Astrocyte (in vitro differentiated cells and primary cell): Measurements from ENCODE around the gene TTBK1. TPM values are rescaled to one million over a fixed set of nuclear protein-coding genes. Genes with fewer than 3 reads are reported as not detected.

Experiments used
- DNase-seq: peaks from one replicate; pipeline ENCODE4 v3.0.0-alpha.2; 2010; ENCODE audit warnings: low read depth
- FAIRE-seq: peaks from 2 replicates; lab custom pipeline; 2011; peaks lifted over from hg19 to GRCh38; lab: Jason Lieb, UNC
- H2AFZ ChIP-seq: 2 replicates; pipeline ENCODE4 v1.6.0; 2012; ENCODE audit warnings: low read depth, low read length, inconsistent platforms
- H3K27ac ChIP-seq: 2 replicates; pipeline ENCODE4 v1.5.1; 2011; ENCODE audit warnings: low read depth, low read length, inconsistent platforms
- H3K27me3 ChIP-seq: 2 replicates; pipeline ENCODE4 v1.6.0; 2011; ENCODE audit warnings: low read length, inconsistent platforms; ENCODE audit not compliant: insufficient read depth
- H3K36me3 ChIP-seq: 2 replicates; pipeline ENCODE4 v1.5.1; 2011; ENCODE audit warnings: low read length, inconsistent platforms; ENCODE audit not compliant: insufficient read depth
- H3K4me1 ChIP-seq: 2 replicates; pipeline ENCODE4 v1.5.1; 2011; ENCODE audit warnings: low read length, inconsistent platforms; ENCODE audit not compliant: insufficient read depth
- H3K4me2 ChIP-seq: 2 replicates; pipeline ENCODE4 v1.6.0; 2012; ENCODE audit warnings: low read length, inconsistent platforms
- H3K4me3 ChIP-seq: 2 replicates; pipeline ENCODE4 v1.5.1; 2011; ENCODE audit warnings: low read depth, mild to moderate bottlenecking, low read length, inconsistent platforms; ENCODE audit not compliant: insufficient read depth
- H3K79me2 ChIP-seq: 2 replicates; pipeline ENCODE4 v1.6.0; 2012; ENCODE audit warnings: mild to moderate bottlenecking, low read length, inconsistent platforms; ENCODE audit not compliant: insufficient read depth
- H3K9ac ChIP-seq: 2 replicates; pipeline ENCODE4 v1.6.0; 2012; ENCODE audit warnings: mild to moderate bottlenecking, low read length, inconsistent platforms
- H3K9me3 ChIP-seq: 2 replicates; pipeline ENCODE4 v1.5.1; 2012; ENCODE audit warnings: low read depth, mild to moderate bottlenecking, low read length, inconsistent platforms; ENCODE audit not compliant: insufficient read depth
- H4K20me1 ChIP-seq: 2 replicates; pipeline ENCODE4 v1.6.0; 2012; ENCODE audit warnings: low read length, inconsistent platforms; ENCODE audit not compliant: insufficient read depth
- H3K27ac Mint-ChIP-seq: one replicate; pipeline ENCODE4 v1.8.0; 2021; ENCODE audit warnings: mild to moderate bottlenecking, mixed read lengths; ENCODE audit not compliant: unreplicated experiment
- H3K27me3 Mint-ChIP-seq: one replicate; pipeline ENCODE4 v1.8.0; 2021; ENCODE audit warnings: low read depth, mixed read lengths; ENCODE audit not compliant: unreplicated experiment
- H3K36me3 Mint-ChIP-seq: one replicate; pipeline ENCODE4 v1.8.0; 2021; ENCODE audit warnings: low read depth, mixed read lengths; ENCODE audit not compliant: unreplicated experiment
- H3K4me1 Mint-ChIP-seq: one replicate; pipeline ENCODE4 v1.8.0; 2021; ENCODE audit warnings: low read depth, mixed read lengths; ENCODE audit not compliant: unreplicated experiment
- H3K4me3 Mint-ChIP-seq: one replicate; pipeline ENCODE4 v1.8.0; 2021; ENCODE audit warnings: mild to moderate bottlenecking, moderate library complexity, mixed read lengths; ENCODE audit not compliant: unreplicated experiment
- H3K9me3 Mint-ChIP-seq: one replicate; pipeline ENCODE4 v1.8.0; 2021; ENCODE audit warnings: mild to moderate bottlenecking, mixed read lengths; ENCODE audit not compliant: unreplicated experiment
- EZH2 ChIP-seq: IDR thresholded peaks from 2 replicates; pipeline ENCODE4 v1.6.1; 2012; ENCODE audit warnings: mild to moderate bottlenecking, low read length, inconsistent platforms; ENCODE audit not compliant: insufficient read depth
- total RNA-seq: library from RNA; stranded (reverse); gene quantifications from 2 replicates; pipeline ENCODE4 v1.2.1, GENCODE V29; 2021
- TF ChIP-seq, protein P1 (sequence below): IDR thresholded peaks from 2 replicates; pipeline ENCODE4 v1.5.1; 2011; ENCODE audit warnings: low read depth, mild to moderate bottlenecking, inconsistent platforms, low read length, moderate library complexity; ENCODE audit not compliant: insufficient read depth

The TTBK1 gene
- total RNA-seq, 1 donor from 2014 or later = 0.14 TPM

DNA sequence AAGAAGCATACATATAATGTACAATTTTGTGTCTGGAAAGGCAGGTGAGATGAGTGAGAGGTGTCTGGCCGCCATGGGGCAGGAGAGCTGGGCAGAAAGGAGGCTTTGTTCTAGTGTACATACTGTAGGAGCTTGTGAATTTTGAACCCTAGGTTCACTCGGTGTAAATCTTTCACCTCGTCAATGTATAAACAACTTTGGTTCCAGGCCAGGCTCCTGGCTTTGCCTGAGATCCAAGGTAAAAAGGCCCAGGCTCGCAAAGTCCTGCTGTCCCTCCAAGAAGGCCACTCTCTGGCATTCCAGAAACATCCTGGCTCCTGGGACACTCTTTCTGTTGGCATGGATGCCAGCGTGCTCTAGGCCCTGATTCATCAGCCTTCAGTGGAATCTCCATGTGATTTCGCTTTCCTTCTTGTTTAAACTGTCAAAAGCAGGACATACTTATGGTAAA lies 47.6 kb downstream of the TTBK1 start:
- no peaks in the 10 kb centered on the region for H3K9me3 Mint-ChIP-seq
- DNase-seq (no peak), FAIRE-seq (no peak)
- peaks cover 9% of the 10 kb centered on the region for H3K4me1 Mint-ChIP-seq
- no peak overlapping the region for H2AFZ ChIP-seq
- H3K4me3 Mint-ChIP-seq = no peak overlapping the region
- H3K9me3 ChIP-seq = no peaks in the 10 kb centered on the region
- H3K36me3 Mint-ChIP-seq = no peaks in the 10 kb centered on the region
- H3K27me3 ChIP-seq = no peaks in the 10 kb centered on the region
- H3K36me3 ChIP-seq = no peaks in the 10 kb centered on the region
- no peak overlapping the region for H3K4me2 ChIP-seq
- no peak for TF ChIP-seq EZH2
- TF ChIP-seq, protein P1, sequence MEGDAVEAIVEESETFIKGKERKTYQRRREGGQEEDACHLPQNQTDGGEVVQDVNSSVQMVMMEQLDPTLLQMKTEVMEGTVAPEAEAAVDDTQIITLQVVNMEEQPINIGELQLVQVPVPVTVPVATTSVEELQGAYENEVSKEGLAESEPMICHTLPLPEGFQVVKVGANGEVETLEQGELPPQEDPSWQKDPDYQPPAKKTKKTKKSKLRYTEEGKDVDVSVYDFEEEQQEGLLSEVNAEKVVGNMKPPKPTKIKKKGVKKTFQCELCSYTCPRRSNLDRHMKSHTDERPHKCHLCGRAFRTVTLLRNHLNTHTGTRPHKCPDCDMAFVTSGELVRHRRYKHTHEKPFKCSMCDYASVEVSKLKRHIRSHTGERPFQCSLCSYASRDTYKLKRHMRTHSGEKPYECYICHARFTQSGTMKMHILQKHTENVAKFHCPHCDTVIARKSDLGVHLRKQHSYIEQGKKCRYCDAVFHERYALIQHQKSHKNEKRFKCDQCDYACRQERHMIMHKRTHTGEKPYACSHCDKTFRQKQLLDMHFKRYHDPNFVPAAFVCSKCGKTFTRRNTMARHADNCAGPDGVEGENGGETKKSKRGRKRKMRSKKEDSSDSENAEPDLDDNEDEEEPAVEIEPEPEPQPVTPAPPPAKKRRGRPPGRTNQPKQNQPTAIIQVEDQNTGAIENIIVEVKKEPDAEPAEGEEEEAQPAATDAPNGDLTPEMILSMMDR = no peak
- H3K9ac ChIP-seq = no peak overlapping the region
- H3K4me1 ChIP-seq = no peaks in the 10 kb centered on the region
- no peak overlapping the region for H3K27ac ChIP-seq
- H3K4me3 ChIP-seq = no peak overlapping the region
- peaks cover 18% of the 10 kb centered on the region for H3K27me3 Mint-ChIP-seq
- H3K79me2 ChIP-seq = no peaks in the 10 kb centered on the region
- no peak overlapping the region for H3K27ac Mint-ChIP-seq
- no peaks in the 10 kb centered on the region for H4K20me1 ChIP-seq

DNA sequence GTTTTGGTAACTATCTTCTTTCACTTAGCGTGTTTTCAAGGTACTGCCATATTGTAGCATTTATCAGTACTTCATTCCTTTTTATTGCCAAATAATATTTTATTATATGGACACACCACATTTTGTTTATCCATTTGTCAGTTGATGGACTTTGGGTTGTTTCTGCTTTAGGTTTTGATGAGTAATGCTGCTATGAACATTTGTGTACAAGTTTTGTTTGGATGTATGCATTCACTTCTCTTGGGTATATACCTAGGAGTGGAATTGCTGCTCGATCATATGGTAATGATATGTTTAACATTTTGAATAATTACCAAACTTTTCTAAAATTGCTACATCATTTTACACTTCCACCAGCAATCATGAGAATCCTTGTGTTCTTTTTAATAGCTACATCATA lies 48.4 kb downstream of the TTBK1 start:
- Histone ChIP-seq H3K27me3 (no peaks in the 10 kb centered on the region), H4K20me1 (no peaks in the 10 kb centered on the region), H3K9ac (no peak overlapping the region), H3K36me3 (no peaks in the 10 kb centered on the region), H3K4me3 (no peak overlapping the region), H3K4me1 (no peaks in the 10 kb centered on the region), H3K4me2 (no peak overlapping the region), H3K79me2 (no peaks in the 10 kb centered on the region), H3K27ac (no peak overlapping the region), H2AFZ (no peak overlapping the region), H3K9me3 (no peaks in the 10 kb centered on the region)
- Mint-ChIP-seq H3K27me3 (peaks cover 23% of the 10 kb centered on the region), H3K36me3 (no peaks in the 10 kb centered on the region), H3K9me3 (no peaks in the 10 kb centered on the region), H3K4me3 (no peak overlapping the region), H3K27ac (no peak overlapping the region), H3K4me1 (peaks cover 9% of the 10 kb centered on the region)
- no peak for FAIRE-seq
- TF ChIP-seq EZH2 = no peak
- DNase-seq = no peak

- no peak overlapping the region for H2AFZ ChIP-seq
- no peaks in the 10 kb centered on the region for H3K36me3 ChIP-seq
- H3K9me3 Mint-ChIP-seq = no peaks in the 10 kb centered on the region
Measured at GRCh38 chr6:43292341-43292740, 49.1 kb downstream of the TTBK1 start.

More at GRCh38 chr6:43292341-43292740, 49.1 kb downstream of the TTBK1 start:
- H3K36me3 Mint-ChIP-seq = no peaks in the 10 kb centered on the region
- no peak overlapping the region for H3K27ac ChIP-seq
- no peaks in the 10 kb centered on the region for H4K20me1 ChIP-seq
- peaks cover 23% of the 10 kb centered on the region for H3K27me3 Mint-ChIP-seq
- TF ChIP-seq, protein P1 = no peak
- TF ChIP-seq EZH2 = no peak
- H3K4me1 Mint-ChIP-seq = peaks cover 4% of the 10 kb centered on the region
- H3K79me2 ChIP-seq = no peaks in the 10 kb centered on the region
- no peak overlapping the region for H3K4me3 Mint-ChIP-seq
- no peak overlapping the region for H3K9ac ChIP-seq
- no peaks in the 10 kb centered on the region for H3K4me1 ChIP-seq
- no peak overlapping the region for H3K27ac Mint-ChIP-seq
- DNase-seq (no peak), FAIRE-seq (no peak)
- H3K27me3 ChIP-seq = no peaks in the 10 kb centered on the region
- no peak overlapping the region for H3K4me2 ChIP-seq
- H3K9me3 ChIP-seq = no peaks in the 10 kb centered on the region
- no peak overlapping the region for H3K4me3 ChIP-seq
